ENCODE measurements around the gene VPS41. TPM values are rescaled to one million over a fixed set of nuclear protein-coding genes. Genes with fewer than 3 reads are reported as not detected.

Gene VPS41
- polyA plus RNA-seq, 1 of the 3 experiments (the other 2 are of a cell fraction): 20.4 TPM

GRCh38 chr7:38777609-38778008 is 131.4 kb downstream of the VPS41 start:
- TF ChIP-seq USF2 (IDR thresholded peaks at IDR 0.05; ENCODE audit: borderline replicate concordance, low read depth, low read length) (no peak), EP300 (IDR thresholded peaks at IDR 0.05; ENCODE audit: borderline replicate concordance in 1 of 2, low read depth in 1 of 2, low read length in 1 of 2) (no peak), MXI1 (IDR thresholded peaks at IDR 0.05; ENCODE audit: low read depth, low read length) (no peak), POLR2AphosphoS5 (IDR thresholded peaks at IDR 0.05; ENCODE audit: low read depth, low read length) (no peak), GATA2 (CRISPR knock-in tag; IDR thresholded peaks at IDR 0.05) (no peak), SMC3 (IDR thresholded peaks at IDR 0.05; ENCODE audit: low read depth, low read length) (no peak), FOSL2 (IDR thresholded peaks at IDR 0.05; ENCODE audit: borderline replicate concordance, low read depth) (no peak), IRF3 (IDR thresholded peaks at IDR 0.05; ENCODE audit: low read depth, low read length) (no peak), REST (IDR thresholded peaks at IDR 0.05; ENCODE audit: low read depth, low read length) (no peak), SIN3A (IDR thresholded peaks at IDR 0.05; ENCODE audit: borderline replicate concordance, low read depth, low read length) (no peak), JUND (IDR thresholded peaks at IDR 0.05) (no peak)
- Histone ChIP-seq H3K79me2 (ENCODE audit: insufficient read depth) (no peaks in the 10 kb centered on the region), H3K4me1 (ENCODE audit: control insufficient read depth in 1 of 2, insufficient read depth in 2 of 2, low read depth in 1 of 2, low read length in 1 of 2) (peaks cover 0 to 11% of the 10 kb centered on the region in 2 experiments; a peak in 2 of 4 replicates), H3K4me2 (no peak overlapping the region), H3K36me3 (replicated peaks in 1 of 2; ENCODE audit: control insufficient read depth in 1 of 2, insufficient read depth in 2 of 2, low read length in 1 of 2) (peaks cover 18 to 48% of the 10 kb centered on the region in 2 experiments), H3K27me3 (ENCODE audit: insufficient read depth) (no peaks in the 10 kb centered on the region), H3F3A (replicated peaks; ENCODE audit: insufficient read depth) (no peaks in the 10 kb centered on the region), H3K9me2 (no peaks in the 10 kb centered on the region), H3K9me3 (no peaks in the 10 kb centered on the region), H4K20me1 (ENCODE audit: insufficient read depth) (no peaks in the 10 kb centered on the region), H3K27ac (ENCODE audit: low read depth in 2 of 2, low read length in 1 of 2) (no peak overlapping the region), H2AFZ (ENCODE audit: low read depth) (no peak overlapping the region), H3K4me3 (ENCODE audit: low read depth in 2 of 2, low read length in 1 of 2) (no peak overlapping the region), H3K9ac (no peak overlapping the region)
- POLR2A ChIA-PET: no interaction called here
- 5% methylated on average over 1 of the region's 1 CpG for WGBS (ENCODE audit: low lambda C conversion rate)
- CTCF ChIA-PET: interaction anchor here (1.0 to 1.3 kb wide), 2 partner anchors 22 to 29 kb away, joined by 3 read pairs; no protein-coding TSS in a partner anchor
- DNase-seq: no peak
